Transverse colon (tissue), 4 donors: ENCODE data around the gene RAPGEF2.

Experiments
- POLR2A ChIP-seq: fragments of 450-650 bp; IDR thresholded peaks from one replicate; pipeline ENCODE4 v1.6.1; 2016; ENCODE audit warnings: antibody characterized with exemption, mild to moderate bottlenecking, moderate library complexity
- POLR2AphosphoS5 ChIP-seq, 3 donors: sonication (generic); formaldehyde crosslinking; IDR thresholded peaks; one replicate each; pipeline ENCODE4 v1.6.1; 2016; ENCODE audit warnings: antibody characterized with exemption in 3 of 3
- TF ChIP-seq, protein P1 (sequence below), 5 experiments: fragments of 200-600 bp in 3 of 5; fragments of 450-650 bp in 2 of 5; sonication (generic) in 3 of 5; IDR thresholded peaks; 1 replicate in 2 of 5; 2 replicates in 3 of 5; pipeline ENCODE4 v1.5.1; 2016 to 2017; ENCODE audit warnings: antibody characterized with exemption in 5 of 5, inconsistent platforms in 3 of 5, mild to moderate bottlenecking in 2 of 5, moderate library complexity in 1 of 5

DNA sequence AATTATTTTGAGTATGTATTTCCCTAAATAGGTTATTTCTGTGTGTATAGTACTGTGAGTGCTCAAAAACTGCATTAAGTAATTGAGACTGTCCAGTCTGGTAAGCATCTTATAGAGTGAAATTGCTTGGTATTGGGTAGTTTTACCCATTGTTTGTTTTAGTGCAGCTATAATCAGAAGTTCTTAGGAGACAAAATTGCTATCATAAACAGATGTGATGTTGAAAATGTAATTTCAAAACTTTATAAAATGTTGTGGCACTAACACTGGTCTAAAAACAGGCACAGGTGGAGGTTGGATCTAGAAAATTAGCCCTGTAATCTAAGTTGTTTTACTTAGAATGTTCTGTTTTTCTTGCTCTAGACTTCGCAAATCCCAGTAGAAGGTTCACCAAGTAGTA is 46.8 kb downstream of the RAPGEF2 start:
- TF ChIP-seq POLR2AphosphoS5 (IDR thresholded peaks at IDR 0.05) (no peak), POLR2A (no peak)
- TF ChIP-seq, protein P1, sequence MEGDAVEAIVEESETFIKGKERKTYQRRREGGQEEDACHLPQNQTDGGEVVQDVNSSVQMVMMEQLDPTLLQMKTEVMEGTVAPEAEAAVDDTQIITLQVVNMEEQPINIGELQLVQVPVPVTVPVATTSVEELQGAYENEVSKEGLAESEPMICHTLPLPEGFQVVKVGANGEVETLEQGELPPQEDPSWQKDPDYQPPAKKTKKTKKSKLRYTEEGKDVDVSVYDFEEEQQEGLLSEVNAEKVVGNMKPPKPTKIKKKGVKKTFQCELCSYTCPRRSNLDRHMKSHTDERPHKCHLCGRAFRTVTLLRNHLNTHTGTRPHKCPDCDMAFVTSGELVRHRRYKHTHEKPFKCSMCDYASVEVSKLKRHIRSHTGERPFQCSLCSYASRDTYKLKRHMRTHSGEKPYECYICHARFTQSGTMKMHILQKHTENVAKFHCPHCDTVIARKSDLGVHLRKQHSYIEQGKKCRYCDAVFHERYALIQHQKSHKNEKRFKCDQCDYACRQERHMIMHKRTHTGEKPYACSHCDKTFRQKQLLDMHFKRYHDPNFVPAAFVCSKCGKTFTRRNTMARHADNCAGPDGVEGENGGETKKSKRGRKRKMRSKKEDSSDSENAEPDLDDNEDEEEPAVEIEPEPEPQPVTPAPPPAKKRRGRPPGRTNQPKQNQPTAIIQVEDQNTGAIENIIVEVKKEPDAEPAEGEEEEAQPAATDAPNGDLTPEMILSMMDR (IDR thresholded peaks at IDR 0.05): no peak
